GM19372 (cell line): Measurements from ENCODE around the gene ASB15.

Experiments used
- ATAC-seq: cut with Tn5 transposase; IDR thresholded peaks from one replicate; pipeline ENCODE4 v1.9.1; 2021; ENCODE audit warnings: mild to moderate bottlenecking, low read depth, moderate library complexity; ENCODE audit not compliant: unreplicated experiment

Gene ASB15

DNA sequence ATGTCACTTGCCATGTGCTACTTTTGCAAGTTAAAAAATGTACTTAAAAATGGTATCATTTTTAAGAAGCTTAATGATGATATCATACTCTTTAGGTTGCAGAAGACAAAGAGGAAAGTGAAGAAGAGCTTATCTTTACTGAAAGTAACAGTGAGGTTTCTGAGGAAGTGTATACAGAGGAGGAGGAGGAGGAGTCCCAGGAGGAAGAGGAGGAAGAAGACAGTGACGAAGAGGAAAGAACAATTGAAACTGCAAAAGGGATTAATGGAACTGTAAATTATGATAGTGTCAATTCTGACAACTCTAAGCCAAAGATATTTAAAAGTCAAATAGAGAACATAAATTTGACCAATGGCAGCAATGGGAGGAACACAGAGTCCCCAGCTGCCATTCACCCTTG is 60.1 kb downstream of the ASB15 start:
- ATAC-seq, result no peak

DNA sequence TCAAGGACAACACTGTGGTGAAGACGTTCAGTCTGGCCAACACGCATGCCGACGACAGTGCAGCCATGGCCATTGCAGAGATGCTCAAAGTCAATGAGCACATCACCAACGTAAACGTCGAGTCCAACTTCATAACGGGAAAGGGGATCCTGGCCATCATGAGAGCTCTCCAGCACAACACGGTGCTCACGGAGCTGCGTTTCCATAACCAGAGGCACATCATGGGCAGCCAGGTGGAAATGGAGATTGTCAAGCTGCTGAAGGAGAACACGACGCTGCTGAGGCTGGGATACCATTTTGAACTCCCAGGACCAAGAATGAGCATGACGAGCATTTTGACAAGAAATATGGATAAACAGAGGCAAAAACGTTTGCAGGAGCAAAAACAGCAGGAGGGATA is 60.7 kb downstream of the ASB15 start:
- no peak for ATAC-seq

DNA sequence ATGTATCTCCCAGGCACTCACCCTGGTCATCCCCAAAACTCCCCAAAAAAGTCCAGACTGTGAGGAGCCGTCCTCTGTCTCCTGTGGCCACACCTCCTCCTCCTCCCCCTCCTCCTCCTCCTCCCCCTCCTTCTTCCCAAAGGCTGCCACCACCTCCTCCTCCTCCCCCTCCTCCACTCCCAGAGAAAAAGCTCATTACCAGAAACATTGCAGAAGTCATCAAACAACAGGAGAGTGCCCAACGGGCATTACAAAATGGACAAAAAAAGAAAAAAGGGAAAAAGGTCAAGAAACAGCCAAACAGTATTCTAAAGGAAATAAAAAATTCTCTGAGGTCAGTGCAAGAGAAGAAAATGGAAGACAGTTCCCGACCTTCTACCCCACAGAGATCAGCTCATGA is 61.1 kb downstream of the ASB15 start:
- ATAC-seq, result no peak

DNA sequence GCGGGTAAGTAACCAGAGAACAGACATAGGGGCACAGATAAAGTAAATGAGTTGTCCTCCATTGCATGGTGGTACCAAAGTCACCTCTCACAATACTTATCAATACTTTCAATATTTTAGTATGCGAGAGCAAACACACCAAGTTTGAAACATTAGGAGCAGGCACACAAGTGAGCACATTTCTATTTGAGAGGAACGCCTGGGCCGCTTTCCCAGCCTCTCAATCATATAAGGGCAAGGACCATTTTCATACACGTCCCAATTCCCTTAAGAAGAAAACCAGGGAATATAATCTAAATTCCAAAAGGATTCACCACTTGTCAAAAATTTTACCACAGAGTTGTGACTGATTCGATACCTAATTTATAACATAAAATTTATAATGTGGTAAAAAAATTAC is 61.6 kb downstream of the ASB15 start:
- no peak for ATAC-seq

DNA sequence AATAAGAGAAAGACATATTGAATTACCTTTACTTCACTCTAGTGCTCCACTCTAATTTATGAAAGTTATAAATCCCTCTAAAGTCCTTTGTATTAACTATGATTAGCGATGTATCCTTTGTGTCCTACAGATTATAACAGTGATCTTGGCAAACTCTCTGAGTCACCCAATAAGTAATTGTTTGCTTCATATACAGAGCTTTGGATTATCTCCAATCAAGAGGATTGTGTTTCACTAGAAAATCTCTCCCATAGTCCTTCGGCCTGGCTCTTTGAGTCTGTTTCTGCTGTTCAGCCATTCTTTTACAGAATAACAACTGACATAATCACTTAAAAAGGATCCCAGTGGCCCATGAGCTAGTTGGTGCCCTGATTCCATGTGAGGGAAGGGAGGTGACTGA is 63.5 kb downstream of the ASB15 start:
- no peak for ATAC-seq

DNA sequence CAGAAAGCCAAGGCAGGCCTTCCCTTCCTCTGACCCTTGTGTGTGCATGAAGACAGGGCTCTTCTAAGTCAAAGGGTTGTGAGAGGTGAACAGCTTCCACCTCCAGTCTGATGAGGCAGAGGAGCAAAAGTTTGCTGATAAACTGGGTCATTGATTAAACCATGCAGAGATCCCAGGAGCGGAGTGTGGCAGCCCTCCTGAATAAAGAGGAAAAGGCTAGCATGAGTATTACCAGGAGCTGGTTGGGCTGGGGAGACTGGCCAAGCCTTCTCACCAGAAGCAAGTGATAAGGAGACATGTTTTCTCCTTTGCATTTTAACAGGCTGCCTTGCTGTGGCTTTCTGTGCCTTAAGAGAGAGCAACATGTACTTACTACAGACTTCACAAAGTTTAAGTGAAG is 64.3 kb downstream of the ASB15 start:
- no peak for ATAC-seq

DNA sequence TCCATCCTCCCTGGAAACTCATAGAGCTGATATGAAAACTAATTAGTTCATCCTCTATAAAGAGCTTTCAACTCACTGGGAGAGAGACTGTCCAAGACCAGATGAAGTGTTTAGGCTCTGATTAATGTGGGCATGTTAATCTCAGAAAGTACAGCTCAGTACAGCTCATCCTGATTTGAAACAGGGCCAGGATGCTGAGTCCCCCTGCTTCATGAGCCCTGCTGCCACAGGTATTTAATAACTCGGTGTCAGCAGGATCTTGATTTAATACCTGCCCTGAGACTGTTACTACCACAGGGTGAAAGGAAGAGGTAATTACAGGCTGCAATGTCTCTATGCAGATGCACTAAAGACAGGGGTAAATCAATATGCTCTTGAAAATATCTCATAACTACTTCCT is 64.9 kb downstream of the ASB15 start:
- ATAC-seq, result no peak

DNA sequence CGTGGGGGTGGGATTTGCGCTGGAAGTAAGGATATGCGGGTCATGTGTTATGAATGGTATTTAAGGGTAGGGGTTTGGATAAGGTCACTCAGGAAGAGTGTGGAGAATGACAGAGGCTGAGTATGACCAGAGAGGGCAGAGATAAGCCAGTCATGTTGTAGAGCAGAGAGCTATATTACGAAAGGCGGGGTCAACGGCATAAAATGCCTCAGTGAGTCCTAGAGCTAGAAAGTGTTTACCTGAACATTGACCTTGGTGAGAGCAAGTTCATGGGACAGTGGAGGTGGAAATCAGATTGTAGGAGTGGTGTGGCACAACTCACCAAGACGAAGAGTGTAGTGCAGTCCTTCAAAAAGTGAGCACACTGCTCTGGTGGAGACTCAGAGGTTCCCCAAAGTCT is 67.9 kb downstream of the ASB15 start:
- ATAC-seq, result no peak

DNA sequence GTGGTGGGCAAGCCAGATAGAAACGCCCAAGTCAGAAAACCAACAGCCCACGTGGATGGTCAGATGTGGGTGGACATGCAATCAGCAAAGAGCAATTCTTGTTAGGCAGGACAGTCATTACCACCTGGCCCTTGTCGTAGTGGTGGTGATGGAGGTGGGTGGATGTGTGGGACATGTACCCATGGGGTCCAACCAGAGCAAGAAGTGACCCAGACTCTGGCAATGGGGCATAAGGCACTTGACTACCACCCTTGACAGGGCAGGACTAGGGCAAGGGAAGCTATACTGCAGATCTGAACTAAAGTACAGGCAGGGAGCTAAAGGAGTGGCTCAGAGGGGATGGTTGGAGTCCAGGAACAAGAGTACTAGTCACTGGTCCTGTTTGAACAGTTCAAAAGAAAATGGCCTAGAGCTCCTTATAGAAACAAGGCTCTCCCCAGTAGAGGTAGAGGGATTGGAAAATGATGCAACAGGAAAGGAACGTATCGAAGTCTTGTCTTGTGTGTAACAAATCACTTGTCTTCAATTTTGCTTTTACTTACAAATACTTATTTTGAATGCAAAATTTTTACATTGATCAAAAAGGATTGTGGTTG is 71.6 kb downstream of the ASB15 start:
- no peak for ATAC-seq

DNA sequence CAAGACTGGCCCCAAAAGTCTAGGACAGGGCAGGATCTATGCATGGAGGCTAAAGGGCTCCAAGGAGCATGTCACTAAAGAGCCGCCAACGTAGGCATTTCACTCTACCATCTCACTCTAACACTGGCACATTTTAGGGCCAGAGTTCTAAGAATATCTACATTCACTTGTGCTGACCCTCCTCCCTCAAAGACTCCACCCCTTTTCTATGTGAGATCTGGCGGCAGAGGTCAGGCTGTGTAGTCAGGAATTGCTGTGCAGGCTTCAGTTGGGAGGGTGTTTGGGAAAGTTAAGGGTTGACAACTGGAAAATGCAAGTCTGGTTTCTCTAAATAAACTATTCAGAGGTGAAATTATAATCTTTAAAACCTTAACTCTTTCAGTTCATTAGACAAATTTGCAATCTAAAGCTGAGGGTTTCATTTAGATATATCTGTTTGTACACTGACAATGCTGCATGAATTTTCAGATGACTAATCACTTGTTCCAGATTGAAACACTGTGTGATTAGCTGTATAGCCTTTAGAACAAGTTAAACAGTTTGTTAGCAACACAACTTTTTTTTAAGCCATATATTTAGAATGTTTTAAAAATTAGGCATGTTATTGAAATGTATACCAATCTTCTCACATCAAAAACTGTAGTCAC is 72.3 kb downstream of the ASB15 start:
- no peak for ATAC-seq

DNA sequence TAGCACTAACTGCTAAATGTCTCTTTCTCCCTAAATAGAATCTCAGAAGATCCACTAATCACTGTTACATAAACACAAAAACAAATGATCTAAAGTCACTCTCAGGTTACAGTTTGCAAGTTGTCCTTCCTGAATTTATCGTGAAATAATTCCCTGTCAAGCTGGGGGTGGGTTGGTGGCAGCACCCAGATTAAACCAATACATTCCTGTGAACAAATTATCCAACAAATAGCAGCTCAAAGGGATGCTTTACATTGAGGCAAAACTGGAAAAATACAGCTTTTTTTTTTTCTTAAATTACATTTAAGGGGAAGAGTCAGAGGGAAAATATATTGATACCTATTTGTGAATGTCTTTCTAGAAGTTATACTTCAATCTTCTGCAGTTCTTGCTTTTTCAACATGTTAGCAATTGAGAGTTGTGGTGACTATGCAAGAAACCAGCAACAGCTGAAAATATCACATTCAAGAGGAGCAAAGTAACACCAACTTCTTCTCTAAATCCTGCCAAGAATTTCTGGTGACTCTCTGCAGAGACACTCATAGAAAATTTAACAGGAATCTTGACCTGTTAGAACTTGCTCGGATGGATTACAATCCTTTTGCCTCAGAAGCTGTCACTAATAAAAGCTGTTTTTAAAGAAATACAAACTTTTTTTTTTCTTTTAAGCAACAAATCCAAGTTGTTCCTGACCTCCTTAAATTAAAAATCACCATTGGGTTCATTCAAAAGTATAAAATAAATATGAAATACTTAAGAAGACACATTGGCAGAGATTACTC is 73.0 kb downstream of the ASB15 start:
- no peak for ATAC-seq

DNA sequence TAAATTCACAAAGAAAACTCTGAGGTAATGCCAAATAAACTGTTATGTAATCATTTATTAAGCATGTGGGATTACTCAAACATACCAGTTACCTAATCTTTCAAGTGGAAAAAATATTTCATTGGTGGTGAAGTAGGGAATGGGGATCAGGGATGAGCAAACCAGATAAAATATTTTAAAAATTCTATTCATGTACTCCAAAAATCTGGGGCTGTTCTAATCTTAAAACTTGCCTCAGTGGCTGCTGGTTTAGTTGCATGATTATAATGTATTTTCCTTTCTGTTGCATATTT is 73.5 kb downstream of the ASB15 start:
- ATAC-seq, result no peak

DNA sequence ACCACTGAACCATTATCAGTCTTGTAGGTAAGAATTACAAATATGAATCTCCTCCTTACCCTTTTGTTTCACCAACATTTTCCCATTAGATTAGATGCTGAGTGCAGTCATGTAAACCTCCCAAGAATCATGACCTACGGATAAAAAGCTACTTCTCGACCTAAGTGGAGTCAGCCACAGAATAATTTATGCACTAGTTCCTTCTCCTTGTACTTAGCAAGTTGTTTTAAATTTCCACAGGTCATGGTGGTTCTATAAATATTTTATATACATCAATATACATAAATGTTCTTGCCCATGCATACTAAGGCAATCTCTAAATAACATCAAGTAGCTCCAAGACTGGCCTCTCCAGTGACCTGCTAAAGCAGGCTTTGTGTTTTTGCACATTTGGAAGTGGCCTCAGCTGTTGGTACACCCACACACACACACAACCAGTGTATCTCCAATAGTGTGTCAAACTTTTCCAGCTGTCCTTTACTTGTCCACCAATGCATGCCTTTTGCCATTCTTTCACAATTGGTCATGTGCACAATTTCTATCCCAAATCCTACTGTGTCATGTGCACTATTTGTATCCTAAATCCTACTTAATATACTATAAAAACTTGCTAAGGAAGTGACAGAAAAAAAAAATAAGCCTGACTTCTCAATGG is 75.6 kb downstream of the ASB15 start:
- no peak for ATAC-seq

DNA sequence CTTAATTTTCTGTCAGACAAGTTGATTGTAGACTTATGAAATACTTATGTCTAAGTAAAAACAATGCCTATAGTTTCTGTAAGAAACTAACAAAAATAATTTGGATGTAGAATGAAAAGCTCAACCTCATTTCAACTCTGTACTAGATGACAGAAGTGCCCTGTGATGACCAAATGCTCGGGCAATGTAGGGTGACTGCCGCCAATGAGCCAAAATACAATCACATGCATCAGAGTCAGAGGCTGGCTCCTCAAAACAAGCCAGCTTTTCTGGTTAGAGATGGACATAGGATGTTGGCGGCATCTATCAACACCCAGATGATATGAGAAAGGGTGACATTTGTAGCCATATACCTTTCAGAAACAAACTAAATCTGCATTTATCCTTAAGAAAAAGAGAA is 78.0 kb downstream of the ASB15 start:
- no peak for ATAC-seq

DNA sequence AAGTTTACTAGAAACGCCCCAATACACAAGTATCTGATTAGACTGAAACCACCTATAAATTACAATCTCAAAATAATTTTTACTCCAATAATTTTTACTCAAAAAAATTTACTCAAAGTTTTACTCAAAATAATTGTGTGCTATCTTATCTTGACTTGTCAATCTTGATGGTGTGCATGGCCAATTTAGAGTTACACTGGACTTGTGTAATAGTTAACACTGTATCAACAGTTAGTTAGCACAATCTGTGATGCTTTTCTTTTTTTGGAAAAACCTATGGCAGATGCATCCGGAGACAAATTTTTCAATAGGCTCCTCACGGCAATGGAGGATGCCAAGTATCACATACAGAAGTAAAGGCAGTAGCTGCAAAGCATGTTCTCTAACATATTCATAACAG is 79.0 kb downstream of the ASB15 start:
- ATAC-seq, result no peak

DNA sequence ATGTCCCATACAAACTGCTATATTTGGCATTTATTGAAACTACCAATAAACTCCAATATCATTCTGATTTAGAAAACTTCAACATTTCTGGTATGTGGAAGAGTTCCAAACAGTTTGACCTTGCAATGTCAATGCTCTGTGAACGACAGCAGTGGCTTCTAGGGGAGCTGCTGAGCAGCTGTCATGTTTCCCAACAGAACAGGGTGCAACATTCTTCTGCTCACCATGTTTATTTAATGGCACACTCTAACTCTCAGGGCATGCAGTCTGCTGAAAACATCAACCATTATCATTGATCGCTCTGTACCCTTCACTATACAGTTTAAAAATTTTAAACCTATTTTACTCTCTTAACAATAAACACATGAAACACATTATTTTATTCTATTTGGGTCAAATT is 79.9 kb downstream of the ASB15 start:
- no peak for ATAC-seq

DNA sequence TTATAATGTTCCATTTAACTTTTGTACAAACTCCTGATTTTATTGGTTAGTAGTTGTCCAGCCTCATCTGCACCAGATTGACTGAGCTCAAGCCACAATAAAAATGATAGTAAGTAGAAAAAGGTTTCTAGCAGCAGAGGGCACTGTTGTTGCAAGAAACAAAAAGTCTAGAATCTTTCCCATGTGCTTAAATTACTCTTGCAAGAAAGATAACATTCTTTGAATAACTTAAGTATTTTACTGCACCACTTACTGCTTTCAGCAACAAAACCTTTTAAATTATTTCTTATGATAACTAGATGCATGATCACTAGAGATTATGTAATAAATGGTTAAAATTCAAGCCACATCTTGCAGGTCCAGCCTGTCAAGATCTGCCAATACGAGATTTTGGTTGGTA is 81.1 kb downstream of the ASB15 start:
- peak; percentile 69 for ATAC-seq

DNA sequence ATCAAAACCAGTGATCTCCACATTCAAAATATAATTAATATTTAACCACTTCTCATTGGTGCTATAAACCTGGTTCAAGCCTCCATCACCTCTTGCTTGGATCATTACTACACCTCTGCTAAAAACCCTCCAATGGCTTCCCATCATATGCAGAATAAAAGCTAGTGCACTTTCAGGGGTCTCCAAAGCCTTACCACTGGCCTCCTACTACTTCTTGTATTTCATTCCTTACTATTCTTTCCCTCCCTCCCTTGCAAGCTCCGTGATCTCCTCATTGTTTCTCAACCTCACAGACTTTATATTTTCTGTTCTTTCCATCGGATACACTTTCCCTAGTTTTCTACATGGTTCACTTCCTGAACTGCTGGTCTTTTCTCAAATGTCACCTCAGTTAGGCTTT is 85.5 kb downstream of the ASB15 start:
- ATAC-seq, result no peak

DNA sequence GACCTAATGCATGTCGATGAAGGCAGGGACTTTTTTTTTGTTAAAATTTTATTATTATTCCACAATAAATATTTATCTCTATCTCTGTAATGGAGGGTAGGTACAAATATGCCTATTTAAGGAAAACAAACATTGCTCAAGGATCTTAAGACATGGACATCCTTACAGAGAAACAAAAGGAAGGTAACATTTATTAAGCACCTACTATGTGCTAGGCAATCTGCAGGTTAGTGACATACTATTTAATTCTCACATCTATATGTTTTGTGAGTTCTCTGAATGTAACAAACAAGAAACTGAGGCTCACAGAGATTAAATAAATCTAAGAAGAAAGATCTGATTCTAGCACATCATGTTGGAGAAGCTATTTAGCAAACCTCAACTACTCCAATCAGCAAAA is 86.1 kb downstream of the ASB15 start:
- no peak for ATAC-seq
